Forelimb muscle (tissue), 1 donor: ENCODE measurements around the gene SYT8. TPM values are rescaled to one million over a fixed set of nuclear protein-coding genes. Genes with fewer than 3 reads are reported as not detected.

ENCODE experiments used
- DNase-seq: peaks from one replicate; pipeline ENCODE4 v3.0.0-alpha.2; 2013; ENCODE audit warnings: low read depth
- polyA plus RNA-seq: library from polyadenylated mRNA; unstranded; fragments of 120-200 nt; gene quantifications from one replicate; pipeline ENCODE4 v1.2.1, GENCODE V29; 2013; ENCODE audit not compliant: insufficient read length

Gene SYT8
- polyA plus RNA-seq, 1 donor = 0.54 TPM

DNA sequence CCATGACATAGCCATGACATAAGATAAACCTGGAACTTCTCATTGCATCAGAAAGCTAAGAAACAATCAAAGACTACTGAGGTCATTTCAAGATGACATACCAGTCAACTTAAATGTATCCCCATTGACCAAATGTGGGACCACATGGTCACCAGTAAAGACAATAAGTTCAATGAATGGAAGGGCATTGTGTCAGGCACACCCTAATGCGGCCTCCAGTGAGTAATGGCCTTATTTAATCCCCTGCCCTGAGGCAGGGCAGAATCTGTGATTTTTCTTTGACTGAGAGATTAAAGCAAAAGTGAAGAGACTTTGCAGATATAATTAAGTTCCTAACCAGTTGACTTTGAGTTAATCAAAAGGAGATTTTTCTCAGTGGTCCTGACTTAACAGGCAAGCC lies 17.3 kb upstream of the SYT8 start:
- DNase-seq = no peak

DNA sequence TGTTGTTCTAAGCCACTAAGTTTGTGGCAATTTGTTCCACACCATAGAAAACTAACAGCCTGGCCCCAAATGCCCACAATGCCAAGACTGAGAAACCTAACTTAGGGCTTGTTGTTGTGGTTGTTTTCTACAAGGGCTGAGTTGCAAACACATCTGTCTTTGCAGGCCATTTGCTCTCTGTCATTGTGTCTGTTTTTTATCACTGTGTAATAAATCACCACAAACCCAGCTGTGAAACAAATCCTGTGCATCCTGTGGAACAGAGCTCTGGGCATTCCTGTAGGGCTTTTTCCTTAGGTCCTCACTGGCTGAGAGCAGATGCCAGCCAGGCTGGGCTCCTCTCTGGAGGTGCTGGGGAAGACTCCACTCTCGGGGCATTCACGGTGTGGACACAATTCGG lies 15.7 kb upstream of the SYT8 start:
- DNase-seq = no peak

DNA sequence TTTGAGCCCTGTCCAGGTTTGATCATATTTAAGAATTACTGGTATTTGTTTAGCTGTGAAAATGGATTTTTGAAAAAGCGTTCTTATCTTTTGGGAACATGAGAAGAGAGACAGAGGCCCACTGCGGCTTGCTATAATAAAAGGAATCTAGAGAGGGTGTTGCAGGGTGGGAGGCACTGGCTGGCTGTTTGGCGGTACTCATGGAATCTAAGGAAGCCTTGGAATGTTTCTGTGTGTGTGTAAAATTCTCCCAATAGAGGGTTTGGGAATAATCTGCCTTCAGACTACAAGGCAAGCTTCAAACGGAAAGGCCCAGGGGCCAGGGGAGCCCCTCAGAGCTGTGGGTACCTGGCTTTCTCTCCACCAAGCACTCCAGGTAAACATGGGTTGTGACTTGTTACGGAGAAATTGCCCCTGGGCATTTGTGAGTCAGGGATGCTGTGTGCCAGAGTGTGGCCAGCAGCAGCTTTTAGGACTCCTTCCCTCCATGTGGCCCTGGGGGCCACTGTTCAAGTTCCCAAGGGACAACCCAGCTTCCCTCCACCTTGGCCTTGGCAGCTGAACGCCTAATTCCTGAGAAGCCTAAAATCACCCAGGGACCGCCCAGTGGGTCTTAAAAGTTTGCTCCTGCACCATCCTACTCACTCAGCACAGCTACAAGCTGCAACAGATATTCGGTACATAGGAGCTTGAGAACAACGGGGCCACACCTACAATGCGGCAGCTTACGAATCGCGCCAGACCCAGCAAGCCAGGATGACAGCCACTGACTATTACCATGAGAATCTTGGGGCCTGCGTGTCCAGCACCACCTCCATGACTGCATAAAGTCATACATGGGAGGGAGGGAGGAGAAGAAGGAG lies 14.1 kb upstream of the SYT8 start:
- no peak for DNase-seq

DNA sequence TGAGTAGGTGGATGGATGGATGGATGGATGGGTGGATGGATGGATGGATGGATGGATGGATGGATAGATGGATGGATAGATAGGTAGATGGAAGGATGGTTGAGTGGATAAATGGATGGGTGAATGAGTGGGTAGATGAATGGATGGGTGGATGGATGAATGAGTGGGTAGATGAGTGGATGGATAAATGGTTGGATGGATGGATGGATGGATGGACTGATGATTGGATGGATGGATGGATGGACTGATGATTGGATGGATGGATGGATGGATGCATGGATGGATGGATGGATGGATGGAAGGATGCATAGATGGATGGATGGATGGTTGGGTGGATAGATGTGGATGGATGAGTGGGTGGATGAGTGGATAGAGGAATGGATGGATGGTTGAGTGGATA lies 13.2 kb upstream of the SYT8 start:
- DNase-seq = no peak

DNA sequence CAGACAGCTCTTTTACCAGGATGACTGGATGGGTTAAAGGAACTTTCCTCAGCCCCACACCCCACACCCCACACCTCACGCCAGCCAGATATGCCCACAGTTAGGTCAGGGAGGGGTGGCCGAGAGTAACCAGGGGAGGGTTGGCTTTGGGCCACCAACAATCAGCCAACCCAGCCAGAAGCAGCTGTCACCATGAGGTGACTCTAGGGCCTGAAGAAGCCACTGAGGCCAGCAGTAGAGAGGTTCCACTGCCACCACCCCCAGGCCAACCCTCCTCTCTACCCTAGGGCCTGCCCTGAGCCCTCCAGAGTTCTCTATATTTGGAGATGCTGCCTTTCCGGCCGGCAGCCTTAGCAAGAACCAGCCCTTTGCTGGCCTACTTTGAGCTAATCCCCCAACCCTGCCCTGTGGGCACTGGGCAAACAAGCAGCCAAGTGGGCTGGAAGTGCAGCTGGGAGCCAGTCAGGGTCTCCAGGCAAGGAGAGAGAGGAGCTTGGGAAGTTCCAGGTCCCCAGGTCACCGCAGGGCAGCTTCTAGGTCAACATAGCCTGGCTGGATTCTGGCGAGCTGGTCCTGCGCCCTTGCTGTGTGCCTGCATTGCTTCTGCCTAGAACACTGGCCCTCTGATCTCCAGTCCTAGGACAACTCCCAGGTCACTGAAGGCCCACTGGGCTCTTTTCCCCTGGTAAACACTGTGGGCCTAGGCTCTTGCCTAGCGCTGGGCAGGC lies 12.0 kb upstream of the SYT8 start:
- DNase-seq = no peak

DNA sequence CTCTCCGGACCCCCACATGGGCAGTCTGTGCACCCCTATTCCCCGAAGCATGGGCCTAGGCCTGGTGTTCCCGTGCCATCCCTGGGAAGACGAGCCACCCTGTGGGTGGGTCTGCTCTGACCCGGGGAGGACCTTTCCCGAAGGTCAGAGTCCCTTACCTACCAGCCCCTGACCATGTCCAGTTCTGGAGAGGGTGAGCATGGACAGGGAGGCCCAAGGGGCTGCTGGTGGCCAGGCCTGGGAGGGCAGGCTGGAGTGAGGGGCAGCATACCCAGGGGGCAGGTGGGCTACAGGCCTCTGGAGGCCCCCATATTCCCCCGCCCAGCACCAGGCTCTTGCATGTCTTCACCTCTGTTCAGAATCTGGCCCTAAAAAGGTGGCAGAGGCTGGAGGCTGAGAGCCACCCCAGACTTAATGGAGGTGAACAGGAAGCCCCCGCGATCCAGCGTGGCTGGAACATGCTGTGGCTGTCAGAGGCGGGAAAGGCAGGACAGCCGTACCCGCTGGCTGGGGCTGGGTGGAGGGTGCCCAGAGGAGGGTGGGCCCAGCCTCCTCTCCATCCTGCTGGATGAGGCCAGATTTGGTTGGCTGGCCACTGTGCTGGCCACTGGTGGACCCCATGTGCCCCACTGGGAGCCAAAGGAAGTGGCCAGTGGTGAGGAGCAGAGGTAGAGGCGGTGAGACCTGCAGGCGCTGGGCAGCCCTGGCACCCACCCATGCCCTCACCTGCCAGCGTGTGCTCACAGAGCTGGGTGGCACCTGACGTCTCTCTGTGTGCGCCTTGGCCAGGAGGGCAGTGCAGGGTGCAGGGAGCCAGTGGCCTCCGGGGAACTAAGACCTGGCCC lies 11.2 kb upstream of the SYT8 start:
- DNase-seq = no peak

DNA sequence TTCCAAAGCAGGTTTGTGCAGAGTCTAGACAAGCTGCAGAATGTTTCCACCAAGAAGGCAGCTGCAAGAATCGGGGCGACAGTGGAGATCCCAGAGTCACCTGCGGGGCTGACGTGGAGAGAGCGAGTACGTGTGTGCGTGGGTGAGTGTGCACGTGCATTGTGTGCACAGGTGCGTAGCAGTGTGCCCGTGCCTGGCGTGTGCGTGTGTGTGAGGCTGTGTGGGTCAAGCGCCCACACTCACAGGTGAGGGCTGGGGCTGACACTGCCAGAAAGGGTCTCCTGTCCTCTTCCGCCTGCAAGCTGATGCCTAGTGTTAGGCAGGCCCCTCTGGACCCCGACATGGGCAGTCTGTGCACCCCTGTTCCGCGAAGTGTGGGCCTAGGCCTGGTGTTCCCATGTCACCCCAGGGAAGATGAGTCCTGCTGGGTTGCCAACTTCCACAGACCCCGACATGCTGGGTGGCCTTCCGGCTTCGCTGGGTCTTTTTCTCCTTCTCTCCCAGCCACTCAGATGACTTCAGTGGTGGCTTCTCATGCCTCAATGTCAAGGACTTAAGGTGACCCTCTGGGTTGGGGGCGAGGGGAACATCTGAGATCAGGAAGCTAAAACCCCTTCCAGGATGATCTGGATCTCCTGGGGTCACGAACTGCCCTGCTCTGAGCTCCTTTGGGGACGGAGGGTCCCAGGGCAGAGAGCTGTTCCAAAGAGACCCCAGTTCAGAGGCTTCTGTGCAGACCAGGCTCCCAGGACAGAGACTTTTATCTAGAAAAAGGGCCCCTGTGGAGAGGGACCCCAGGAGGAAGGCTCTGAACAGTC lies 10.4 kb upstream of the SYT8 start:
- DNase-seq = no peak

DNA sequence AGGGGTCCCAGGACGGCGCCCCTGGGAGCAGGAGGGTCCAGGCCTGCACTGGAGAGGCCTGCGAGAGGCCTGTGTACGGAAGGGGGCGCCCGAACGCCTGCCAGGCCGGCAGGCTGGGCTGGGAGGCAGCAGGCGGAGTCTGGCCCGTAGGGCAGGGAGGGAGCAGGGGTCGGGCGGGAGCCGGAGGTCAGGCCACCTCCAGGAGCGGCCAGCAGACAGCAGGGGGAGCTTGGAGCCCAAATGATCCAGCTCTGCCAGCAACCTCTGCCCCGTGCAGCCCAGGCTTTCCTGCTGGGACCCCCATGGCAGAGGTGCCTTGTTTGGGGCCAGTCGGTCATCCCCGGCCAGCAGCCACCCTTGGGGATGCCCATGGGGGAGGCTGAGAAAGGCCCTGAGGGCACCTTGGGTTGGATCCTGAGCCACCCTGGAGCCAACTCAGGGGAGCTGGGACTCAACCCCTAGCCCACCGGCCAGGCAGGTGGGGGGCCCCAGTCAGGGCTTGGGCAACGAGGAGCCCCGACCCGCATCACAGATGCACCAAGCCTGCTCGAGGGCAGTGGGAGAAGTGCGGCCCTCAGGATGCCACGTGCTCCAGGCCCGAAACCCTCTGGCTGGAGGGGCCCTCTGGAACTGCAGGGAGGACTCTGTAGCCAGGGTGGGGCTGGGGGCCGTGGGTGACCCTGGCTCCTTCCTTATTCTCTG lies 9.6 kb upstream of the SYT8 start:
- DNase-seq = no peak

DNA sequence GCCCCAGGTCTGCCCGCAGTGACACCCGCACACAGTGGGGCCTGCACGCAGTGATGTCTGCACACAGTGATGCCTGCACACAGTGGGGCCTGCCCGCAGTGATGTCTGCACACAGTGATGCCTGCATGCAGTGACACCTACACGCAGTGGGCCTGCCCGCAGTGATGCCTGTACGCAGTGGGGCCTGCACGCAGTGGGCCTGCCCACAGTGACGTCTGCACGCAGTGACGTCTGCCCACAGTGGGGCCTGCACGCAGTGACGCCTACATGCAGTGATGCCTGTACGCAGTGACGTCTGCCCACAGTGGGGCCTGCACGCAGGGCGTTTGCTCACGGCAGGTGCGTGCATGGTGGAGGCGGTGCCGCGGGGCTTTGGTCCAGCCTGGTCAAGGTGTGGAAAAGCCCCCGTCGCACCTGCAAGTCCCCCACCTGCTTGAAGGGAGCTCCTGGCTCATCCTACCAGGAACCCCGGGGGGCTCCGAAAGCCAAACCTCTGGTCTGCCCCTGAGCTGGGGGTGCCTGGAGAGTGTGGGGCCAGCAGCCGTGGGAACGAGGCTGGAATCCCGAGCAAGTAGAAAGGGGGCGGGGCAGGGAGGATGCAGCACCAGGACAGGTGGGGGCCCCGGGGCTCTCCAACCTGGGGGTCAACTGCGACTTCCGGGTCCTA lies 8.9 kb upstream of the SYT8 start:
- DNase-seq = no peak

DNA sequence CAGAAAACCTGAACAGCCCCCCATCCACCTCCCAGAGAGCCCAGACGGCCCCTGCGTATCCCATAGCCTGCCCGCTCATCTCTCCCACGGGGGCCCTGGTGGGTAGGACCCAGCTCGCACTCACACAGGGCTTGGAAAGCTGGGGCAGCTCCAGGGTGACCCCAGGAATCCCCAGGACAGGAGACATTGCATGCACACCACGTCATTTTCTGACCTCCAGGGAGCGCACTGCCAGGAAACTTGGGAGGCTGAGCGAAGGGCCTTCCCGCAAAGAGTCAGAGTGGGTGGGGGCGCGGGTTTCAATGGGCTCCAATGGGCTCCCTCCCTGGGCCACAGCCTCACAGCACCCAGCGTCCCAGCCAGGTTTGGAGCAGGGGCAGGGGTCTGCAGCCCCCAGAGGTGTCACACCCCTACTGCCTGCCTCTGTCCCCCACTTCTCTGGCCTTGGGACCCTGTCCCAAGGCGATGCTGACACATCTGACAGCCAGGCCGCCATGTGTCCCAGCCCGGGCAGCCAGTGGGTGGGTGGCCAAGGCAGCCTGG lies 8.2 kb upstream of the SYT8 start:
- no peak for DNase-seq

DNA sequence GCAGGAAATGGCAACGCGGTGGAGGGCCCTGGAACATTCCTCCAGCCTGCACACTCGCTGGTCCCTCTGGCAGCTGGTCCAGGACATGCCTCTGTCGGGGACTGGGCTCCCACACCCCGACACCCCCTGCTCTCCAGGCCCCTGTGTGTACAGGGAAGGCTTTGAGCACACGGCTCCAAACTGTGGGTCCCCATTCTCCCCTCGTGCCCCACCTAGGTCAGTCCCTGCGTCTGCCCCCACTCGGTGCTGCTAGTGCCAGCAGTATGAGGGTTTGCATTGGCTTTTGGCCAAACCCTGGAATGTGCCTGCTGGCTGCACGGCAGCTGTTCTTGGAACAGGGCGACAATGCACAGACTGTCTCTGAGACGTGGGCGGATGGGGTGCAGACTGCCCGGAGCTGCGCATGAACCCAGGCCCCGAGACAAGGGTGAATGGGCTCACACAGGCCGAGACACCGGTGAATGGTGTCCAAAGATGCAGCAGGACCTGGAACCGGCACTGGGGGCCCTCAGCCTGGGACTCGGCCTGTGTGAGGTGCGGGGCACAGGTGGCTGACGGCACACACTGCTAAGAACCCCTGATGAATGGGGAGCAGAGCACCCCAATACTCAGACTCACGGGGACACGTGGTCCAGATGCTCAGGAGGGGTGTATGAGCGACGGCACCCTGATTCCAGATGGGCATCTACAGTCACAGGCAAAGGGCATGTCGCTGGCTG lies 7.5 kb upstream of the SYT8 start:
- DNase-seq = no peak

DNA sequence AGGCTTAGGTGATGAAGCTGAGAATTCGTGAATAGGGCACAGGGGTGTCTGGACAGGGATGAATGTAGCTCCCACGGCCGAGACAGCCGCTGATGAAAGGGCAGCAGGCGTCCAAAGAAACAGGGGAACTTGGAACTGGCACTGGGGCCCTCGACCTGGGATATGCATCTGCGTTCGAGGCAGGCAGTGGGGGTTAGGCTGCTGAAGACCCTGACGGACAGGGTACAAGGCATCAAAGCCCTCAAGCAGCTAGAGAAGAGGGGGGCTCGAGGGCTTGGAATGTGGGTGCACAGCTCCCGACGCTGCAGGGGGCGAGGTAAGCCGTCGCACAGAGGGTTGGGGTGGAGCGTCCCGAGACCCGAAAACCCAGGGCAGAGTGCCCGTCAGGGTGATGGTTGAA lies 6.9 kb upstream of the SYT8 start:
- no peak for DNase-seq

DNA sequence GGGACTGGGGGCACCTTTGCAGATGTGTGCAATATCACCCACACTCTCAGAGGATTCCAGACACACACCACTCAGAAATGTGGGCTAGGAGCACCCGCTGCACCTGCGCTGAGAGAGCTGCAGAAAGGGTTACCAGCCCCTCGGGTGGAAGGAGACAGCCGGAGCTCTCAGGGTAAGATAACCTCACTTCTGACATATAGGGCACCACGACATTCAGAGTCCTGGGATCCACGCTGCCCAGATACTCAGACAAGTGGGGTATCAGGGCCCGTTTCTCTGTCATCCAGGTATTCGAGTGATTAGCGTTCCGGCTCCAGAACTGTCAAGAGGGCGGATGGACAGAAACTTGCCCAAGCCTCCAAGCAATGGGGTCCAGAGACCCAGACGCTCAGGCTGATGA lies 6.2 kb upstream of the SYT8 start:
- DNase-seq = no peak

DNA sequence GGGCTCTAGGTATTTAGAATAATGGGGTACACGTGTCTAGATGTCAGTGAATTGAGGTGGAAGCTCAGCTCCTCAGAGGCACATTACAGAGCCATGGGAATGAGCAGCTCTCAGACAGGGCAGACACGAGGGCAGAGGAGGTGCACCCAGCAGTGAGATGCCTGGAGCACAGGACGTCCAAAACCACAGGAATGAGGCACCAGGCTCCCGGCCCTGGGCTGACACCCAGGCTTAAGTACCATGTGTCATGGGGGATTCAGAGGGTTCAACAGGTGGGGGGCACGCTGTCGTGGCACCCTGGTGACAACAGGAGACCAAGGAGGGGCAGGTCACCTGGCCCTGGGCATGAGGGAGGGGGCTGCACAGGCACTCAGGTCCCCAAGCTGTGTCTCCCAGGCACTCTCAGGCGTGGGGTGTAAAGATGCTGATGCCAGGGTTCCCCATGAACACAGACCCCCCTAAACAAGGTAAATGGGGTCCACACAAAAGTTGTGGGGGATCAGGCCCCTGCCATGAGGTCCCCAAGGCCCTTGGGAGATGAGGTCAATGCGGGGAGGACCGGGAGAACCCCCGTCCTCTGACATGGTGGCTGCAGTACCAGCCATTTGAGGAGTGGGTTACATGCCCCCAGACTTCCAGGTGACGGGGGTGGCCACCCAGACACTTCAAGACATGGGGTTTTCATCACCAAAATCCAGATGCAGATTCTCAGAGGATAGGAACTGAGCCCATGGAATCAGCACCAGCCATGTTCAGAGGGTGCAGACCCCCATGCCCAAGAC lies 5.6 kb upstream of the SYT8 start:
- no peak for DNase-seq

DNA sequence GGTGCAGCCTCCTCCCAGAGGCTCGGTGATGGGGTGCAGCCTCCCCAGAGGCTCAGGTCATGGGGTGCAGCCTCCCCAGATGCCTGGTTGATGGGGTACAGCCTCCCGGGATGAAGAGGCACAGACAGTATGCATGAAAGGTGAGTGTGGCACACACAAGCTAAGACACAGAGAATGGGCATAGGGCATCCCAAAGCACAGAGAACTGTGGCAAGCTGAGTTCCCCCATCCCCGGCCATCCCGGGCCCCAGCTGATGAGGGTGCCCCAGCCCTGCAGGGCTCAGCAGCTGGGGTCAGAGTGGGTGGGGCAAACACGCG lies 4.8 kb upstream of the SYT8 start:
- DNase-seq = no peak

DNA sequence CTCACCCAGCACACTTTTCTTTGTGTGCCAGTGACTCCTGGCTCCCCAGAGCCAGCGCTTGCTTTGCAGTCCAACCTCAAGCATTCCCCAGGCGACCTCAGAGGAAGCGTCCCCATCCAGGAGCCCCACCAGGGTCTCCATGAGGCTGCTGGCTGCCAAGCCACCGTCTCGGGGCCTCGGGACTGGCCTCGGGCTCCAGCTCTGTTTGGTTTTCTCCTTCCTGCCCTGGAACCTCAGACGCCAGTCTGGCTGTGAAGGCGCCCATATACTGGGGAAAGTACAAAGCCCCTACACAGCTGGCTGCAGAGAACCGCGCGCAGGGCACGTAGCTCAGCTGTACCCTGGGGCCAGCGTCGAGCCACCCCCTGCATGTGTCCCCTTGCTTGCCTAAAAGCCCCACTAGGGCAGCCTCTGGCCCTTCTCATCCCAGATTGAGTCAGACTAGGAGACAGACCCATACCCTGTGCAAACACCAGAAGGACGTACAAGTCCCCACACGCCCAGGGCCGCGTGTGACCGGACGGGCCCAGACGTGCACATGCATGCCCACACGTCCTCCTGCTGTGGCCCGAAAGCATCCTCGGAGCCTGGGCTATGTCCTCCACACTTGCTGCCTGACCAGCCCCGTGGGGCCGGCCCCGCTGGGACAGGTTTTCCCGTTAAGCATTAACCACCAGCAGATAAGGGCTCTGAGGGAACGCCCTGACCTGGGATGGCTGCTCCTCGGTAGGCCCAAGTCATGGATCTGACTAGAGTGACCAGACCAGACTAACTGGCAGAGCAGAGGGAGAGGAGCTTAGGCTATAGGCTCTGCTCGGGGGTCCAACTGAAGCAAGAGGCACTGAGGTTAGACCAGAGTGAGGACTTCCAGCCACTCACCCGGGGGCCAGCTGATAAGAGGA lies 4.2 kb upstream of the SYT8 start:
- no peak for DNase-seq

DNA sequence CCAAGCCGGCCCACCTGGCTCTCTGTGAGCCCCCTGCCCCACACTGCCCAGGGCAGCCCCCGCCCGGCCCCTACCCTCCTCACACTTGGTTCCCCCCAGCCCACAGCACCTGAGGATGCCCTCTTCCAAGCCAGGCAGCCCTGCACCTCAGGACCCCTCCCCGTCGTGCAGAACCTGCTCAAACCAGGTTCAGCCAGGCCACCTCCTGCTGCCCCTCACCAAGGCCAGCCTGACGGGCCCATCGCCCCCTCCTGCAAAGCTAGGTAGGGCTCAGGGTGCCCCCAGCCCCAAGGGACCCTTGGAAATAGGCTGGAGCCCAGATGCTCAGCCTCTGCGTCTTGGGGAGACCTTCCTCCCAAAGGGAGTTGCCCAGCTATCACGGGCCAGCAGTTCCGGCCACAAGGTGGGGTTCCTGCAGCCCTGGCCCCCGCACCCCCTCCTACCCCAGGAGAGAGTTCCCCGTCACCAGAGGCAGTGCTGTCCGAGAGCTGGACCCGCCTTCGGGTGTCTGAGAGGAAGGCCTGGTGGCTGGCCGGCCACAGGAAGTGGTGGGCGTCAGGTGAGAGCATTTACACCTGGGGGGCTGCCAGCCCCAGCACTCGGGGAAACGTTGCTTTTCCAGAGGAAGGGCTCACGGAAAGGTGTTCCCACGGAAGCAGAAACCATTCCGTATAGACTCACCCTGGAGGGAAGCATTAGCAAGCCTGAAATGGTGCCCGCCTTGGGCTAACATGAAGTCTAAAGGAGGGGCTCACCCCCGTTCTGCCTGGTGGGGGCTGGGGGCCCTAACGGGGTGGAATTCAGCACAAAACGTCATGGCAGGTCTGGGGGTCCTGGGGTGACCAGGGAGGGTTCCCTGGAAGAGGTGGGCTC lies 3.2 kb upstream of the SYT8 start:
- no peak for DNase-seq
